IPS DF 19.7 (cell line): Measurements from ENCODE around the gene BCAS4.
"Not testable (repeated sequence)": the region's sequence is repeated elsewhere in the genome, so short reads cannot be mapped to it uniquely, and the experiment has no call there.

ENCODE experiments used
- DNase-seq: peaks from one replicate; pipeline ENCODE4 v3.0.0-alpha.2; 2013; ENCODE audit warnings: low read depth, low spot score

BCAS4 gene

DNA sequence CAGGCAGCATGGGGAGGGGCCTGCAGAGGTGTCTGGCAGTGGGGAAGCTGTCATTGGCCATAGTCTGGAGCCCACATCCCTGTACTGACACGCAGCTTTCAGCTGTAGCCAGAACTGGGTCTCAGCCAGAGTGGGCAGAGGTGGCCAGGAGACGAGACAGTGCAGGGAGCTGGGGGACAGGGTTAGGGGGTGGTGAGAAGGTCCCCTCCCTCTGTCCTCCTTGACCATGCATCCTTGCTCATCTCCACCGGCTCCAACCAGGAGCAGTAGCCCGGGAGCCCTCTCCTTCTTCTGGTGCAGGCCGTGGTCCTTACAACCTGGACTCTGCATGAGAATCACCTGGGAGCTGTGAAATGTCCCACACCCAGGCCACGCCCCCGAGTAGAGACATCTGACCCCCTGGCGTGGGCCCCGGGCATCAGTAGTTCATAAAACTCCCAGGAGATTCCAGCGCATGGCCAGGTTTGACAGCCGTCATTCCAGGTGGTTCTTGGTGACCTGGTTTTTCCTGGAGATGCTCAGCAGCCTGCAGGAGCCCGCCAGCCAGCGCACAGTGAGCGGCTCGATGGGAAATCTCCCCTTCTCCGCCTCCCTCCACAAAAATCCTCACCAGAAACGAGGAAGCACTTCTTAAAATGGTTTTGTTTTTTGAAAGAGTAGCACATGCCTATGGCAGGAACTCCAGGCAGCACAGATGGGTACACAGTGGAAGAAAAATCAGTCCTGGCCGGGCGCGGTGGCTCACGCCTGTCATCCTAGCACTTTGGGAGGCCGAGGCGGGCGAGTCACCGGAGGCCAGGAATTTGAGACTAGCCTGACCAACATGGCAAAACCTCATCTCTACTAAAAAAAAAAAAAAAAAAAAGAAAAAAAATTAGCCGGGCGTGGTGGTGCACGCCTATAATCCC lies 80.2 kb downstream of the BCAS4 start:
- DNase-seq: no peak

DNA sequence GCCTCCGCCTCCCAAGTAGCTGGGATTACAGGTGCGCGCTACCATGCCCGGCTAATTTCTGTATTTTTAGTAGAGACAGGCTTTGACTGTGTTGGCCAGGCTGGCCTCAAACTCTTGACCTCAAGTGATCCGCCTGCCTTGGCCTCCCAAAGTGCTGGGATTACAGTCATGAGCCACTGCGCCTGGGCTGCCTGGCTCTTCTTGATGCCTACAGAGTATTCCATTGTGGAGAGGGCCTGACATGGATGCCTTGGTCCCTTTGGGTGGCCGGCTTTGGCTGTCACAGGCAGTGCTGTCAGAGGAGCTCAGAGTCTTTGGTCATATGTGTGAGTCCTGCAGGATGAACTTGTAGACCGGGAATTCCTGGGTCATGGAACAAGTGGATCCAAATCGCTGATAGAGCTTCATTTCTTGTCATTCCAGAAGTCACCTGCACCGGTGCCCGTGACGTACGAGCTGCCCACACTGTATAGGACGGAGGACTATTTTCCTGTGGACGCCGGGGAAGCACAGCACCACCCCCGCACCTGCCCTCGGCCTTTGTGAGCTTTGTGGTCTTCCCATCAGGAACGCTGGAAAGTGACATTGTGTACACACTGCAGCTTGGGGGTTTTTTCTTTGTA lies 81.3 kb downstream of the BCAS4 start:
- no peak for DNase-seq

GRCh38 chr20:50876816-50877215 lies 82.0 kb downstream of the BCAS4 start:
- no peak for DNase-seq

DNA sequence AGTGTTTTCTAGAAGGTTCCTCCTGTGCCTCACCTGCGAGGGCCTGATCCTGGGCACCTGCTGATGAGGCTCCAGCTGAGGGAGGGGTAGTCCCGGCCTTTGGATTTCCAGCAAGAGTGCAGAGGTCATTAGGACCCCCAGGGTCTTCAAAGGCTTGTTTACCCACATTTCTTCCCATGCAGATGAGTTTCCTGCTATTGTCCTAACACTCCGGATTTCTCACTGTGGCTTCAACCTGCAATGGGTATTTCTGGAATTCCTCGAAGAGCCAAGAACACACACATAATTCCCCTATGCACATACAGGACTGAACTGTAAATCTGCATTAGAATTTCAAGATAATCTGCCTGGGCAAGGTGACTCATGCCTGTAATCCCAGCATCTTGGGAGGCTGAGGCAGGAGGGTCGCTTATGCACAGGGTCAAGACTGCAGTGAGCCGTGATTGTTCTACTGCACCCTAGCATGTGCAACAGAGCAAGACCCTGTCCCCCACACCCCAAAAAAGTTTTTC lies 82.4 kb downstream of the BCAS4 start:
- DNase-seq: no peak

DNA sequence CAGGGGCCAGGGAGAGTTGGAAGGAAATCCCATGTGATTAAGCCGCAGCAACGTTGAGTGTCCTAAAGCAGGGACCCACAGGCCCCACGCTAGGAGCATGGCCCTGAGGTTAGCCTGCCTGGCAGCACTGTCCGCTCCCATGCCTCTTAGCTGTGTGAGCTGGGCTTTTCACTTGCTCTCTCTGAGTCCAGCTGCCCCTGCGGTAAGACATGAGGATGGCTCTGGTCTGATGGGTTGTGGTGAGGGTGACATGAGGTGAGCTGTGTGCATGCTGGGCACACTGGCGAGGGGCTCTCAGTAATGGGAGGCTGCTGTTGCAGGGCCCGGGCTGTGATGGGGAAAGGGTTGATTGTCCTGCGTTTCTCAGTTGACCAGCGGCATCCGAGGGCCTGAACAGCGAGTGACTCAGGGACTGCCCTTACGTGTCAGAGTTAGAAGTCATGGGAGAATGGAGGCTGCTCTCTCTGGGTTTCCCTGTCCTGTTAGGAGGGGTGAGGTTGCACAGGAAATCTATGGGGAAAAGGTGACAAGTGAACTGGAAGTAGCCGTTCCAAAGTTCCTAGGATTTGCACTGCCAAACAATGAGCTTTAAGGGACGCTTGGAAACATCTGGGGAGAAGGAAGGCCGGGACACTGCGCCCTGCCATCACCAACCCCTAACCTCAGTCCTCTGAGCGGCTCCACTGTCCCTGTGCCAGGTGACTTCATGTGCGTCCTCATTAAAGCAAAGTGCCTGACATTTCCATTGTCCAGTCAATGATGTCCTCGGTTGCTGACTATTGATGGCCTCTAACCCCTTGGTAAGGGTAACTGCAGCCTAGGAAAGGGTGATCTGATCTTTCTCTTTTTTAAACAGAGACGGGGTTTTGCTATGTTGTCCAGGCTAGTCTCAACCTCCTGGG lies 85.0 kb downstream of the BCAS4 start:
- no peak for DNase-seq

- not testable (repeated sequence) for DNase-seq
Observed at GRCh38 chr20:50881759-50882424, 87.0 kb downstream of the BCAS4 start.

DNA sequence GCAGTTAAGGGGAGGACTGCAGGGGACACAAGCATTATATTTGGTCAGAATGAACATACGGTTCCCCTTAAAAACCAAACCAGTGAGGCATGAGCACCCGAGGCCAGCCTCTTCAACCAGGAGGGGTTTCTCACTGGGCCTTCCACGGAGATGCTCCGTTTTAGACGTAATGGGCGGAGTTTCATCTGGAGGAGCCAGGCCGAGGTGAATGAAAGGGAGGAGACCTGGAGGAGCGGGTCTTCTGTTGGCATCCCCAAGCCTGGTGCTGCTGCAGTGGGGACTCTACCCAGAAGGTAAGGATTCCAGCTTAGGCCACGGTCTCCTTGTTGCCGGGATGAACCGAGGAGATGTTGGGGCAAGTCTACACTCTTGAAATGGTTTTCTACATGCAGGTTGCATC lies 89.0 kb downstream of the BCAS4 start:
- DNase-seq: no peak

GRCh38 chr20:50885068-50885467 lies 90.2 kb downstream of the BCAS4 start:
- DNase-seq: no peak

DNA sequence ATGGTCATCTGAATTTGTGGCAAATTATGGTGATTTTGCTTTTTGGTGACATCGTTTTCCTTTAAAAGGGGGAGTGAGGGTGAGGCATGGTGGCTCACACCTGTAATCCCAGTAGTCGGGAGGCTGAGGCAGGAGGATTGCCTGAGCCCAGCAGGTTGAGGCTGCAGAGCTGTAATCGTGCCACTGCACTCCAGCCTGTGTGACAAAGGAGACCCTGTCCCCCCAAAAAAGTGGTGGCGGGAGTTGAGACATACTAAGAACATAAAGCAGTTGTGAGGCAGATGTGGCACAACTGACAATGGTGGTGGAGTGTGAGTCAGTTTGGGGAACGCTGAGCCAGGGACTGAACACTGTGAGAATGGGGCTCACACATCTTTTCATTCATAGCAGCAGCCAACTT lies 90.9 kb downstream of the BCAS4 start:
- DNase-seq: no peak

DNA sequence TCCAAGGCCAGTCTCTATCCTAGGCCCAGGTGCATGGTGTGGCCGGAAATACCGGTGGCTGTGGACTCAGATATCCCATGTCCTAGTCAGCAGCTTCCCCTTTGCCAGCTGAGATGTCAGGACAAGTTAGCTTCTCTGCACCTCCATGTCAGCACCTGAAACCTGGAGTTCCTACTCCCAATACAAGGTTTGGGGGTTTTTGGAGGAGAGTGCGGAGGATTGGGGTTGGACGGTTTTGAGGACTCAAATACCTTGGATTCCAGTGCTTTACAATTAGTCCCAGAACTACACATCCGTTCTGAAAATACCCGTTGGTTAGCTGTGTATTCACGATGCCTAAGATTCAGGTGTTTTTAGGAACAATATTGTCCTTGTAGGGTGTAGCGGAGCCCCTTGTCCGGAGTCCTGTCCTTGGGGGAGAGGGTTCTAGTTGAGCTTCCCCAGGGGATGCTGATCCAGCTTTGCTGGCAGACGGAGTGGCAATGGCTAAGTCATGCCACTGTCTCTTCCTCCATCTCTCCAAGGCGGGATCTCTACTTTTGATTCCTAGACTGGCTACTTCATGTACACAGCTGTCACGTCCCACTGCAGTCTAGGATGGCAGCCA lies 91.4 kb downstream of the BCAS4 start:
- DNase-seq: no peak

DNA sequence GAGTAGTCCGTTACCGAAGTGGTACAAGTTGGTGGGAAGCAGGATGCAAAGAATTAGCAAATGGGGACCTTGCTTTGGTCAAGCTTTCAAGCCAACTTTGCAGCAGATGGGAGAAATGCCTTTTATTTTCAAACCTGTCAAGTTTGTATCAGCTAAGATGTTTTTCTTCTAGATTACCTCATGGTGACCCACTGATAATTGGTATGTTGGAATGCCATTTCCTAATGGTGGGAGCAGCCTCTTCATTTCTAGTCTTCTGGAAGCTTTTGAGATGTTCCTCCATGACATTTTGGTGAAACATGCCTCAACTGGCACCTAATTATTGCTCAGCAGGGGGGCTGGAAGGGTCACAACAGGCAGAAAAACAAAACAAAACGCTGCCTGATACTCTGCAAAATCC lies 92.7 kb downstream of the BCAS4 start:
- DNase-seq: no peak

DNA sequence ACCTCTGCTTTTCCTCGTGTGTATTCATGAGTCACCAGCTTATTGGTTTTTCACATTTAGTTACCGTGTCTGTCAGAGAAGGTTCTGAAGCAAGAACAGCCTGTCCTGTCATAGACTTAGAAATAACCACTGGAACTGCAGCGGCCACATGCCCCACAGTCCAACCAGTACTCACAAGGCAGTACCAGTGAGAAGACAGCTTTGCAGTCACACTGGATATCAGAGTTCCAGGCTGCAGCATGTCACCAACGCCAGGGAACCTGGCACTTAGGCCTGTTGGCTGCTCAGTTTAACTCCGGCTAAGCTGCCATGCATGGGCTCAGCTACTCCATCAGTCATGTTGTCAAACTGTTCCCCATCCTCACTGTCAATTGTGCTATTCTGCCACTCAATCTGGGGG lies 96.3 kb downstream of the BCAS4 start:
- no peak for DNase-seq

GRCh38 chr20:50892394-50892793 lies 97.5 kb downstream of the BCAS4 start:
- no peak for DNase-seq

GRCh38 chr20:50893620-50894019 lies 98.8 kb downstream of the BCAS4 start:
- DNase-seq: no peak

GRCh38 chr20:50895111-50895830 lies 100.4 kb downstream of the BCAS4 start:
- no peak for DNase-seq

GRCh38 chr20:50898475-50898874 lies 103.6 kb downstream of the BCAS4 start:
- no peak for DNase-seq

DNA sequence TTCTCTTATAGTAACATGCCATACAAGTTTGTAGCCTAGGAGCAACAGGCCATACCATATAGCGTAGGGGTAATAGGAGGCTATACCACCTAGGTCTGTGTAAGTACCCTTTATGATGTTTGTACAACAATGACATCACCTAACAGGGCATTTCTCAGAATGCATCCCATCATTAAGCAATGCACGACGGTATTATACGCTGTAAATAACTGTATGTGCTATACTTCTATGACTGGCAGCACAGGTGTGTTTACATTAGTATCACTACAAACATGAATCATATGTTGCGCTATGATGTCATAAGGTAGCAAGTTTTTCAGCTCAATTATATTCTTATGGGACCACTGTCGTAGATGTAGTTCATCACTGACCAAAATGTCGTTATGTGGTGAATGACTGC lies 105.4 kb downstream of the BCAS4 start:
- DNase-seq: no peak

DNA sequence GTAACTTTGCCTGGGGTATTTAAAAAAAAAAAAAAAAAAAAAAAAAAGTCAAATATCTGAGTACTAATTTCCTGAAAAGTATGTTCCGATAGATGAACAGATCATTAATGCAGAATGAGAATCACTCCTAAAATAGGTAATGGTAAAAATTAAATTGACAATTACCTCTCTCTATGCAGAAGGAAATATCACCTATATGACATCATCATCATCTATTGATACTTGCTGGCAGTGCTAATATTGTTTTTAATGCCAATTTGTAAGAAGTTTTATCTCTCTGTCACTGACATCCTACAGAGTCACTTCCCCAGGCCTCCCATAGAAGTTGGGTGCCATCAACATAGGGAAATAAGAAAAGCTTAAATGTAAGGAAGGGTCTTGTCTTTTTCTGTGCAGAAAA lies 106.4 kb downstream of the BCAS4 start:
- DNase-seq: no peak

GRCh38 chr20:50903353-50904051 lies 108.6 kb downstream of the BCAS4 start:
- no peak for DNase-seq
